GM23248 (cell line): ENCODE data around the gene GALNT14. TPM values are rescaled to one million over a fixed set of nuclear protein-coding genes. Genes with fewer than 3 reads are reported as not detected.

ENCODE experiments used
- DNase-seq: peaks from one replicate; pipeline ENCODE4 v3.0.0-alpha.2; 2015
- H2AFZ ChIP-seq: fragments of 200-600 bp; sonication (generic); 2 replicates; pipeline ENCODE4 v1.6.1; 2016; ENCODE audit warnings: antibody characterized with exemption
- H3F3A ChIP-seq: fragments of 200-600 bp; sonication (generic); 2 replicates; pipeline ENCODE4 v1.6.1; 2016; ENCODE audit warnings: mild to moderate bottlenecking, antibody characterized with exemption, mixed run types; ENCODE audit not compliant: insufficient read depth
- H3K27ac ChIP-seq: fragments of 200-600 bp; sonication (generic); 2 replicates; pipeline ENCODE4 v1.5.1; 2016; ENCODE audit warnings: mild to moderate bottlenecking
- H3K27me3 ChIP-seq: fragments of 200-600 bp; sonication (generic); replicated peaks from 2 replicates; pipeline ENCODE4 v1.6.1; 2016; ENCODE audit warnings: mild to moderate bottlenecking; ENCODE audit not compliant: insufficient read depth
- H3K36me3 ChIP-seq: fragments of 200-600 bp; sonication (generic); 2 replicates; pipeline ENCODE4 v1.6.1; 2016; ENCODE audit warnings: low read depth, mild to moderate bottlenecking
- H3K4me1 ChIP-seq: fragments of 200-600 bp; sonication (generic); 2 replicates; pipeline ENCODE4 v1.6.1; 2016; ENCODE audit warnings: mild to moderate bottlenecking; ENCODE audit not compliant: insufficient read depth
- H3K4me2 ChIP-seq: fragments of 200-600 bp; sonication (generic); one replicate; pipeline ENCODE4 v1.6.1; 2016; ENCODE audit warnings: mild to moderate bottlenecking; ENCODE audit not compliant: unreplicated experiment
- H3K4me3 ChIP-seq: fragments of 200-600 bp; sonication (generic); 2 replicates; pipeline ENCODE4 v1.5.1; 2016; ENCODE audit warnings: mild to moderate bottlenecking
- H3K79me2 ChIP-seq: fragments of 200-600 bp; sonication (generic); 2 replicates; pipeline ENCODE4 v1.6.1; 2016; ENCODE audit warnings: mild to moderate bottlenecking; ENCODE audit not compliant: insufficient read depth
- H3K9ac ChIP-seq: fragments of 200-600 bp; sonication (generic); 2 replicates; pipeline ENCODE4 v1.6.1; 2016; ENCODE audit warnings: mild to moderate bottlenecking
- H3K9me2 ChIP-seq: fragments of 200-600 bp; sonication (generic); 2 replicates; pipeline ENCODE4 v1.6.1; 2016; ENCODE audit warnings: mixed run types, mild to moderate bottlenecking, moderate library complexity; ENCODE audit not compliant: insufficient read depth
- H3K9me3 ChIP-seq: fragments of 200-600 bp; sonication (generic); one replicate; pipeline ENCODE4 v1.6.1; 2017; ENCODE audit warnings: low read depth
- H4K20me1 ChIP-seq: fragments of 200-600 bp; sonication (generic); 2 replicates; pipeline ENCODE4 v1.6.0; 2016; ENCODE audit not compliant: insufficient read depth
- EZH2 ChIP-seq: fragments of 200-600 bp; sonication (generic); IDR thresholded peaks from 2 replicates; pipeline ENCODE4 v1.6.1; 2018; ENCODE audit warnings: antibody characterized with exemption, mild to moderate bottlenecking; ENCODE audit not compliant: insufficient read depth, poor library complexity, severe bottlenecking
- EZH2phosphoT487 ChIP-seq: fragments of 200-600 bp; sonication (generic); IDR thresholded peaks from 2 replicates; pipeline ENCODE4 v1.6.1; 2018; ENCODE audit warnings: antibody characterized with exemption, moderate library complexity, mild to moderate bottlenecking, low read depth; ENCODE audit not compliant: insufficient read depth
- WGBS, 2 experiments: methylation state at CpG; one replicate each; pipeline ENCODE4 v1.1.6; 2015 to 2017; ENCODE audit warnings: low lambda C conversion rate in 2 of 2, low coverage in 1 of 2; ENCODE audit errors: missing lambda C conversion rate in 2 of 2; 5-methylcytosine and 5-hydroxymethylcytosine counted together
- in situ Hi-C: fragments of 300-500 bp; cut with MboI; formaldehyde crosslinking; loops from 2 replicates; pipeline ENCODE4 v1.15.0; 2020
- polyA plus RNA-seq: library from polyadenylated mRNA; unstranded; fragments of >200 nt; fragmentation: Nextera tagmentation; extraction: Ambion mirVana; gene quantifications from 2 replicates; pipeline ENCODE4 v1.2.1, GENCODE V29; 2016
- total RNA-seq: library from RNA; depleted of rRNA; stranded (reverse); fragments of >200 nt; shearing (Covaris generic); gene quantifications from 2 replicates; pipeline ENCODE4 v1.2.3, GENCODE V29; 2014

GALNT14 gene
- total and polyA plus RNA-seq, 2 experiments from 2014 or later = 3.2 to 3.5 TPM

DNA sequence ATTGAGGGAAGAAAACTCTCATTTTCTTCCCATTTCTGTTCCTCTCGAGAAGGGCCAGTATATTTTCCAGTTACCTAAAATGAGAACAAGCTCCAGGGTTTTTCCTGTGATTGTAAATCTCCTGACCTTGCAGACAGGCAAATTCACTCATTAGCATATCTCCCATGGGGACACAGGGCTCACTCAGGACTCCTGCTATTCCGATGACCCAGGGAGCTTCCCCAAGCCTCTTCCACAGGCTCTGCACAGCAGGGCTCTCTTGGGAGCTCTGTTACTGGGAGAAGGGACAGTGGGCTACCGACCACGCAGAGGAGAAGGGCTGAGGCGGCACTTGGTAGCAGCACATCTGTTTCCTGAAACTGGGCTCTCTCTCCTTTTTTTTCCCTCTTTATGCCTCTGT lies 195.8 kb downstream of the GALNT14 start:
- Histone ChIP-seq H3K9ac (no peak overlapping the region), H3K27ac (no peak overlapping the region), H3K4me1 (no peaks in the 10 kb centered on the region), H3K9me2 (no peaks in the 10 kb centered on the region), H4K20me1 (no peaks in the 10 kb centered on the region), H3K79me2 (no peaks in the 10 kb centered on the region), H3K27me3 (no peaks in the 10 kb centered on the region), H3K4me2 (no peak overlapping the region), H2AFZ (no peak overlapping the region), H3F3A (no peaks in the 10 kb centered on the region), H3K36me3 (no peaks in the 10 kb centered on the region), H3K4me3 (no peak overlapping the region), H3K9me3 (no peaks in the 10 kb centered on the region)
- DNase-seq = no peak
- WGBS, 2 experiments = 39 to 46% methylated on average over 5 of the region's 5 CpGs
- in situ Hi-C loops = no loop called here
- TF ChIP-seq EZH2phosphoT487 = no peak
- TF ChIP-seq EZH2 = no peak

DNA sequence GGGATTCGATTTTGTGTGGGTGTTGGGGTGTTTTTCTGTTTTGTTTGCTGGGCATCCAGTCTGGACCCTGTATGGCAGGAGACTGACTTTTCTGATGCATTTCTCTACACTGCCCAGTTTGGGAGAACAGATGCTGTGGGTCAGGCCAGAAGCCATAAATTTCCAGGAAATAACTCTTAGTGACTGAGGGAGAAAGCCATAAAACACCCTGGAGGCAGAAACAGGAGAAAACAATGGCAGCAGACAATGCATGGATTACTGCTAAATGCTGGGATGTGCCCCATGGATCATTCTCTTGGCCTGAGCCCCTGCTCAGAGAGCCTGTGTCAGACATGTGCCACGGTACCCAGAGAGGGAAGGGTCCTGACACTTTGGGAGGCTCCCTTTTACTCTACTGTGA lies 197.4 kb downstream of the GALNT14 start:
- Histone ChIP-seq H3K4me1 (no peaks in the 10 kb centered on the region), H2AFZ (no peak overlapping the region), H3K36me3 (no peaks in the 10 kb centered on the region), H4K20me1 (no peaks in the 10 kb centered on the region), H3K4me2 (no peak overlapping the region), H3K27ac (no peak overlapping the region), H3K79me2 (no peaks in the 10 kb centered on the region), H3K9me3 (no peaks in the 10 kb centered on the region), H3K9ac (no peak overlapping the region), H3K27me3 (no peaks in the 10 kb centered on the region), H3K9me2 (no peaks in the 10 kb centered on the region), H3F3A (no peaks in the 10 kb centered on the region), H3K4me3 (no peak overlapping the region)
- in situ Hi-C loops = no loop called here
- DNase-seq = no peak
- TF ChIP-seq EZH2phosphoT487 (no peak), EZH2 (no peak)
- 38 to 45% methylated on average over 2 of the region's 2 CpGs for WGBS, 2 experiments

DNA sequence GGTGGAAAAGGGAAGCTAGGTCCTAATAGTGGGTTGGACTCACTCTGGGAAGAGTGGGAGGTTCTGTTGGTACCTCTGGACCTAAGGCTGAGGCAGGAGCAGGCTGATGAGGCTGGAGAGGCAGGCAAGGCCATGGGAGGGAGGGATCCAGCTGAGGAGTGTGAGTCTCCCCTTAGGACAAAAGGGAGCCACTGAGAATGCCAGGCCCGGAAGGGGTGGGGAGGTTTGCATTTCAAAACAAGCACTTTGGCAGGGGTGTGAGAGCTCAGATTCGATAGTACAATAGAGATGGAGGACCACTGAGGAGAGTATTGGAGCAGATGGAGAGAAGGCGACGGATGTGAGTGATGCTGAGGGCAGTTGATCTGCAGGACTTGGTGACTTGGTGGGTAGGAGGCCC lies 198.9 kb downstream of the GALNT14 start:
- H3K9me2 ChIP-seq = no peaks in the 10 kb centered on the region
- no peaks in the 10 kb centered on the region for H3K27me3 ChIP-seq
- H3K36me3 ChIP-seq = no peaks in the 10 kb centered on the region
- H3K4me3 ChIP-seq = no peak overlapping the region
- H3K4me1 ChIP-seq = no peaks in the 10 kb centered on the region
- 75 to 76% methylated on average over 4 of the region's 4 CpGs for WGBS, 2 experiments
- H3K9me3 ChIP-seq = no peaks in the 10 kb centered on the region
- in situ Hi-C loops = no loop called here
- no peaks in the 10 kb centered on the region for H3F3A ChIP-seq
- no peak overlapping the region for H3K9ac ChIP-seq
- DNase-seq = no peak
- H3K4me2 ChIP-seq = no peak overlapping the region
- TF ChIP-seq EZH2 = no peak
- TF ChIP-seq EZH2phosphoT487 = no peak
- no peaks in the 10 kb centered on the region for H3K79me2 ChIP-seq
- no peak overlapping the region for H2AFZ ChIP-seq
- no peak overlapping the region for H3K27ac ChIP-seq
- no peaks in the 10 kb centered on the region for H4K20me1 ChIP-seq

DNA sequence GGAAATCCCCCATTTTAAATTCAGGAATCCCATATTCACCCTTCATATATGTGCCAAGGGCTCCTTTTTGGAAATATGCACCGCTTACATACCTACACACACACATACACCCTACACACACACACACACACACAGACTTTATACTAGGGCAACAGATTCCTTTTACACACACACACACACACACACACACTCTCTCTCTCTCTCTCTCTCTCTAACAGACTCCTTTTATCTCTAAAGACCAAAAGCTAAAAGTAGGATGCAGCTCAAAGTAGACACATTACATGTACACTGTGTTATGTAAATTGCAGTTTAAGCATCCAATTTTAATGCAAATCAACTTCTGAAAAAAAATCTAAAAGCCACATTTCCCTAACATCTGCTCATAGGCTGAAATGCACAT lies 200.0 kb downstream of the GALNT14 start:
- Histone ChIP-seq H3K9ac (no peak overlapping the region), H3K9me3 (no peaks in the 10 kb centered on the region), H4K20me1 (no peaks in the 10 kb centered on the region), H3K27ac (no peak overlapping the region), H3K9me2 (no peaks in the 10 kb centered on the region), H3K4me3 (no peak overlapping the region), H3K4me2 (no peak overlapping the region), H3K27me3 (no peaks in the 10 kb centered on the region), H3F3A (no peaks in the 10 kb centered on the region), H3K79me2 (no peaks in the 10 kb centered on the region), H3K36me3 (no peaks in the 10 kb centered on the region), H2AFZ (no peak overlapping the region), H3K4me1 (no peaks in the 10 kb centered on the region)
- no peak for DNase-seq
- TF ChIP-seq EZH2phosphoT487 (no peak), EZH2 (no peak)
- 78 to 81% methylated on average over 1 of the region's 1 CpG for WGBS, 2 experiments
- in situ Hi-C loops = no loop called here

DNA sequence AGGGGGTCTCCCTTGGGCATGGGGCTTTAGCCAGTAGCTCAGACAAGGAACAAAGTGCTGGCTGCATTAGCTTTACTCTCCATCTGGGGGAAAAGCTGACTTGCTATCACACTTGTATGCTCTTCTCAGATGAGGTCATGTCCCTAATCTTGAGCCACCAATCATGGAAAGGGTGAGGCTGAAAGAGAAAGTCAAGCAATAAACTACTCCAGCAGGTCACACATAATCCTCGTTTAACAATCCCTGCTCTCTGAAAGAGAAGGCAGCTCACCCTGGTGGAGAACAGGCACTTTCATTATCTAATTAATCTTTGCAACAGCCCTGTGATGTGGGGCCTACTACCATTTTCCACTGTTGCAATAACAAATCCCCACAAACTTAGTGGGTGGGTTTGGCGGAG lies 201.3 kb downstream of the GALNT14 start:
- Histone ChIP-seq H3K79me2 (no peaks in the 10 kb centered on the region), H3K36me3 (no peaks in the 10 kb centered on the region), H3K9ac (no peak overlapping the region), H3K4me3 (no peak overlapping the region), H3K4me1 (no peaks in the 10 kb centered on the region), H2AFZ (no peak overlapping the region), H3F3A (no peaks in the 10 kb centered on the region), H3K27me3 (no peaks in the 10 kb centered on the region), H3K27ac (no peak overlapping the region), H3K9me2 (no peaks in the 10 kb centered on the region), H3K4me2 (no peak overlapping the region), H3K9me3 (no peaks in the 10 kb centered on the region), H4K20me1 (no peaks in the 10 kb centered on the region)
- in situ Hi-C loops = no loop called here
- 84 to 86% methylated on average over 2 of the region's 2 CpGs for WGBS, 2 experiments
- no peak for DNase-seq
- no peak for TF ChIP-seq EZH2
- no peak for TF ChIP-seq EZH2phosphoT487
